HG03095 (cell line): Measurements from ENCODE around the gene SIAH2.

Experiments used
- ATAC-seq: cut with Tn5 transposase; IDR thresholded peaks from one replicate; pipeline ENCODE4 v1.9.1; 2021; ENCODE audit warnings: moderate library complexity; ENCODE audit not compliant: unreplicated experiment

SIAH2 gene

DNA sequence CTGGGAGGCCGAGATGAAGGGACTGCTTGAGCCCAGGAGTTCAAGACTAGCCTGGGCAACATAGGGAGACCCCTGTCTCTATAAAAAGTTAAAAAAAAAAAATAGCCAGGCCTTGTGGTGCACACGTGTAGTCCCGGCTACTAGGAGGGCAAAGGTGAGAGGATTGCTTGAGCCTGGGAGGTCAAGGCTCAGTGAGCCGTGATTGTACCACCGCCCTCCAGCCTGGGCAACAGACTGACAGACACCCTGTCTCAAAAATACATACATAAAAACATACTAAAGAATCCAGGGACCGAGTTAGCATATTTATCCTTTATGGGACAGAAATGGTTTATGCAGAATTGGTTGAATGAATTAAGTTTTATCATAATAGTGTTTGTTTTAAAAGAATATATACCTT lies 13.7 kb downstream of the SIAH2 start:
- ATAC-seq, result no peak

DNA sequence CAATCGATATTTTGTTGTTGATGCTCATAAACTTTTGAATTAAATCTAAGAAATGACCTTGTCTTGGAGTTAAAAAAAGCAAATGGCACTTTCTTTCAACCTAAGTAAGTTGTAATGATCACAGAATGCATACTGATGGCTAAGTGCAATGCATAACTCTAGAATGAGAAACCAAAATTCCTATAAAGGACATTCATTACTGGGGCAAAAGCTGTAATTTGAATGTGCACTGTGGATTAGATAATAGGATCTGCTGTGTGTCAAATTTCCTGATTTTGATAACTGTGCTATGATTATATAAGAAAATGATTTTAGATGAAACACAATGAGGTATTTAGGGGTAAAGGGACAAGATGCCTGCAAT lies 14.3 kb downstream of the SIAH2 start:
- no peak for ATAC-seq

DNA sequence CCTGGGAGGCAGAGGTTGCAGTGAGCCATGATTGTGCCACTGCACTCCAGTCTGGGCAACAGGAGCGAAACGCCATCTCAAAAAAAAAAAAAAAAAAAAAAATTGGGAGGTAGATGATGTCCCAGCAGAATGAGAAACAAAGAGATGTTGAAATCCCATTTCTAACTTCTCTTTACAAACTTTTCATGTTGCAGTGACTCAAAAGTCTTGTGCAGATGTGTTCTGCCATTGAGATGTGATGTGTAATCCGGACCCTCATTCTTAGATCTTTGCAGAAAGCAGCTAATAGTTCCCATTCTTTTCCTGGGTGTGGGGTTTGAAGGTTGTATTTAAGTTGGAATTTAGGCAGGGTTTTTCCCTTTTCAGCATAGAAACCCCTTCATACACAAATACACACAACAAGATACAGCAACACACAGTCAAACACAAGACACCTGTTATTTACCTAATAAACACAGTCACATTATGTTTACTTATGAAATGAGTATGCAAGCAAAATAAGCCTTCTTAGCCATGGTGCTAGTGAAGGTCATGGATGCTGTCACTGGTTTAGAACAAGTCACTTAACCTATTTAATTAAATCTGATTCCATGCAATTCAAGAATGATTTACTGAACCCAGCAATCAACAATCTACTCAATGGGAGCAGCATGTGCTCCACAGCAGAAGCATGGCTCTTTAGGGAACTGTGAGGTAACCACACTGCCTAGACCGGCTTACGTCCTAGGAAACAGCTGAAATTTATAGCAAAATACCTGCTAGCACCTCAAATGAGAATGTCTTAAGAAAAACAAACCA lies 14.9 kb downstream of the SIAH2 start:
- ATAC-seq, result no peak

DNA sequence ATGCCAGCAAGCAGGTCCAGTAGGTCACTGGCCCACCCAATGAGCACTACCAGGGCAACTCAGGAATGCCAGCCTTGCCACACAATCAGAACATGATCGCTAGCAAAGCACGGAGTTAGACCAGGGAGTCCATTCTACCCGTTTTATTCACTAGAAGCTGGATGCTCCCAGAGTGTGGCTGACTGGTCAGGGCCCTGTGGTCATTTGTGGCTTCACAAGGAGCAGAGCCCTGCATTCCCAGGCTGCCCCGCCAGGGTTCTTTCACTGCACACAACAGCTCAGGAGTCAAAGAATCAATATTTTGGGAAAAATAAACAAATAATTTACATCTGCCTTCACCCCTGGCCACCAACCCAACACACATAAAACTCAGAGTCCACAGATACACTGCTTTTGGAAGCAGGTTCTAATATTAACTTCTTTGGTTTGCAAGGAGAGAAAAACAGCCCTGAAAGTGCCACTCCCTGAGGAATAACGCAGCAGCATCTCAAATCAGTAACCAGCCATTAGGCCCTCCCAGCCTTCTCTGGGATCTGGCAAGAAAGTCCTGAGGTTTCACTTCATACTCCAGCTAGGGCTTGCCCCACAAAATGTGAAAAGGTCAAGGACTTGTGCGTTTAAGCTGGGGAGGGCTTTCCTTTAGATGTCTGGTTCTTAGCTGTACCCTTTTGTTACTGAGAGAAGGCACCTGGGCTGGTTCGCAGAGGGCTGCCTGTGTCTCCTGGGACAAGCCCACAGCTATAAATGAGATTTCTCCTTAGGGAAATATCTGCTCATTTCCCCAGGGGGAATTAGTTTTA lies 16.0 kb downstream of the SIAH2 start:
- no peak for ATAC-seq

DNA sequence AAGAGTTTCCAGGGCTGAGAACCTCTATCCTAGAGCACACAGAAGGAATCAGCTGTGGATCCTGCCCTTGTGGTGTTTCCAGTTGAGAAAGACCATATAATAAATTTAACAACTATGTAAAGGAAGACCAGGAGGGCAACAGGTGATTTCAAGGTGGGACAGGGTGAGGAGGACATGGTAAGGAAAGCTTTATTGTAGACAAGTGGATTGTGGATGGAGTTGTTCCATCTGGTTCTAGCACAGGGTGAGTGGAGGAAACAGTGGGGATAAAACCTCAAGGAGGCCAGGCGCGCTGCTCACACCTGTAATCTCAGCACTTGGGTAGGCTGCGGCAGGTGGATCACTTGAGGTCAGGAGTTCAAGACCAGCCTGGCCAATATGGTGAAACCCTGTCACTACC lies 17.1 kb downstream of the SIAH2 start:
- ATAC-seq, result no peak

DNA sequence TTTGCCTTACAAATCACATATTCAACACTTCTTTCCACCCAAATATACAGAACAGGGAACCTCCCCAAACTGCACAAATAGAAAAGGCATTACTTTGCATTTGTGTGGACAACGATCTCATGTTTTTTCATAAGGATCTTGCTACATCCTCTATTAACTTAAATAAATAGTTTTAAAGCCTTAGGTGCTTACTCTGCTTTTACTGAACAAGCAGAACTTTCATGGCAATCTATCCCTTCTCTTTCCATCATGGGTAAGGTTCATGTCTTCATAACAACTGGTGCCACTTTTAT lies 18.1 kb downstream of the SIAH2 start:
- no peak for ATAC-seq

DNA sequence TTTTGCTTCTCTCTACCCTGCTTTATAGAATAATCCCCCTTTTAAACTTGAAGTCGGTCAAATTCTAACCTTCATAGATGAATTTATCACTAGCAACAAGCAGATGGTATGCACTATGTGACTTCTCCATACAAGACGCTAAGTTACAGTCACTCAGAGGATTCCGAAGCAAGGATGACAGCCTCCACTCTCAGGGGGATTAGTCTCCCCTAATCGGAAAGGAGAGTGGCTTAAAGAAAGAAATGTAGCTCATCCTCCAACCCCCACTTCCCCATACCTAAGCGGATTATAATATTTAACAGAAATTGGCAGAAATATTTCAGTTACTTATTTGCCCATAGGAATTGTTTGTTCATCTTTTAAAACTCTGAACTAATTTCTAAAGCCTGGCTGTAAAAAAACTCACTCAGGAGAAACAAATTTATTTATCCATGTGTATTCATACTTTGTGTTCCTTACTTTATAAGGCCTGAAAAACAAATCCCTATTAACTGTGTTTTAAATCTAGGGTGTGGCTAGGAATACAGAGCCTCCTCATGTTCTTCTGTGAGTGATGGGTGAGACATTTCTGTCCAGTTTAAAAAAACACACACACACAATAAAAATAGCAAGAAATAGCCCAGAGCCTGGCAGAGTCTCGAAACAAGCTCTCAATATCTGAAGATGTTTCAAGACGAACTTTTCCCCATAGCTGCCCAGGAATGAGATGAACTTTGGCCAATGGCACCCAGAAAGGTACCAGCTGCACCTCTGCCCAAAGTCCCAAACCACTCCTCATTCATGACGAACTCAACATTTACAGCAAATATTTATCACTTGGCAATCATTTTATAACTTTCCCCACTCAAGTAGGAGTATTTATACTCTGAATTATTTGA lies 18.7 kb downstream of the SIAH2 start:
- ATAC-seq, result no peak

DNA sequence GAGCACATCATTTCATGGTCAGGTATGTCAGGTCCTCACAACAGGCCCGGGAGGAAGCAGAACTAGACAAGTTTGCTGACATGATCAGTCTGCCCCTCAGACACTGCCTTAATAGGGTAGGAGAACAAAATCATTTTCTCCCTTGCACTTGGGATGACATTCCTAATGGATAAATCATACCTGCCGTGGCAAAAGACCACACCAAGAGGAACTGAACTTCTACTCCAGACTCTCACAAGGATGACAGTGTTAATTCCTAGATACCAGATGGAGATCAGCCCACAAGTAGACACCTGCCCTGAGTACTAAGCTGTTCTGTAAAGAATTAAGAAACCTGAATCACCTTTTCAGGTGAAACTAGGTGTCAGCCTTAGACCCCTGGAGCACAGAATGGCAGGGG lies 19.5 kb downstream of the SIAH2 start:
- no peak for ATAC-seq

DNA sequence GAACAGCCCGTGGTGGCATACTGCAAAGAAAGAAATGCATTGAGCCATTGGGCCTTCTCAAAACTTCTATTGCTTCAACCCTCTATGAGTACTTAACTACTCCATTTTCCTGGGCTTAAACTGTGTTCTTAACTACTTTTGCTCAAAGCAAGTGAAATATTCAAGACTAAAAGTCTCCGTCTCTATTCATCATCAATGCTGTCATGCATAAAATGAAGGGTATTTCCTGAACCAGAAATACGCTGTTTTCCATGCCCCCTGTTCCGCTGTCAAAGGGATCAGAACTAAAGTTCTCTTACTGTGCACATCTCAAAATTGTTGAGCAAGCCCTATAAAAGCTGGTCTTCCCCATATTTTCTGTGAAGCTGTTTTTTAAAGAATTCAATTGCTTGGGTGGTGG lies 20.3 kb downstream of the SIAH2 start:
- no peak for ATAC-seq

DNA sequence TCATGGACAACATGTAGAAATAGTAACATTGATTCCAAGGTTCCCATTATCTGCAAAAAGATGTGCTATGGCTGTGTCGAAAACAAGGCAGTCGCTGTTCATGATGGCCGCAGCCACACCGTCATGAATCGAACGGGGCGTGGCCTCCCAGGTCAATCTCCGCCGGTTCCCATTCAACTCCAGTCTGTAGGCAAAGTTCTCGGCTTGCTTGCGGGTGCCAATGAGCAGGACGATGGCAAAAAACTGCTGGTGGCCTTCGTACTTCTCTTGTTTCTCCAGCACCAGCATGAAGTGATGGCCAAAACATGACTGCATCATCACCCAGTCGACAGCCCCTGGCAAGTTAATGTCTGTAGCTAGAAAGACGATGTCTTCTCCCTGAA lies 20.8 kb downstream of the SIAH2 start:
- no peak for ATAC-seq

DNA sequence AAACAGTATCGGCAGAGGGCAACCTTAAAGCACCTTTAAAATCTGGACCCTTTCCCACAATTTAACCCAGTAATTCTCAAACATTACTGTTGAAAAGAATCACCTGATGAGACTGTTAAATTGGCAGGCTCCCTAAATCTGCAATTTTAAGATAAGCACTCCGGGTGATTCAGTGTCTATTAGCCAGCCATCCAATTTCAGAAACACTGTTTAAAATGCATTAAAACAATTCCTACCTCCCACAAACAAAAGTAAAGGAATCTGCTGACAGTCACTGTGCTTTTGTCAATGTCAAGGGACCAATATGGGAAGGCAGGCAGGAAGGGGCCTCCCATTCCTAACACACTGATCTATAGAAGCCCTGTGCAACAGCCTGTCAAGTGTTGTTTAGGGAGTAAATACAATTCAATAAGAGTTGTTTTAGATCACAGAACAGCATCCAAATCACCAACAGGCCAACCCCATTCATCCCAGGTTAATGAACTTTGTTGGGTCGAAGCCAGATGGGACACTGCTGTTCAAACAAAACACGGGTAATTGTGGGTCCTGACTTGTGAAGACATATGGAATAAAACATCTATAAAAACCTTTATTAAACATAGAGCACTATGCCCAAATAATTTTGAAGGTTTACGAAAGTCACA lies 21.4 kb downstream of the SIAH2 start:
- no peak for ATAC-seq

DNA sequence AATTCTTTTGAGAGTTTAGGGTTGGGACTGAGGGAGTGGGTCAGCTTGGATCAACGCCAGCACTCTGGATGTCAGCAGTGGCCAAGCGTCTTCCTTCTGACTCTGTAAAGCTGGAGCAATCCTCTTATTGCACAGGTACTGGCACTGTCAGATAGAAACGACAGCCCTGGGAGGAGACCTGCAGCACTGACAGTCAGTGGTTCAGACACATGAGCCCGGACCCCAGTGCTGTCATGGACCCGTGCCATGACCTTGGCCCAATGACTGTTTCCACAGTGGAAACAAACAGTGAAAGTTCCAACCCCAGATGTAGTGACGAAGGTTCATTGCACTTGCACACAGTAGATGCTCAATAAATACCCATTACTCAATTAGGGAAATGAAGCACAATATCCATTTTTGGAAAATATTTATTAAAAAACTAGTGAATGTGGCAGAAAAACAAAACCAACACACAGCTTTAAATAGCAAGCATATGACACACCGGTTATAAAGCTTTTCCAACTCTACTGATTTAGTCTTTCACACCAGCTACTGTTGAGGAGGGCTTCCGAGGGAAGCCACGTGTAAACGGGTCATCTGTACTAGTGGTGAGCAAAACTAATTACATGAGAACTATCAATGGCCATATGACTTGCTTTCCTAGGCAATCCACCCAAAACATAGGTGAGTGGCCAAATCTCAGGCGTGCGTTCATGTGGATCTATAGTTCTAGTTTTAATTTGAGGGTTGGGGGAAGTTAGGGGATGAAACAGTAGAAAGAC lies 22.1 kb downstream of the SIAH2 start:
- ATAC-seq, result no peak

DNA sequence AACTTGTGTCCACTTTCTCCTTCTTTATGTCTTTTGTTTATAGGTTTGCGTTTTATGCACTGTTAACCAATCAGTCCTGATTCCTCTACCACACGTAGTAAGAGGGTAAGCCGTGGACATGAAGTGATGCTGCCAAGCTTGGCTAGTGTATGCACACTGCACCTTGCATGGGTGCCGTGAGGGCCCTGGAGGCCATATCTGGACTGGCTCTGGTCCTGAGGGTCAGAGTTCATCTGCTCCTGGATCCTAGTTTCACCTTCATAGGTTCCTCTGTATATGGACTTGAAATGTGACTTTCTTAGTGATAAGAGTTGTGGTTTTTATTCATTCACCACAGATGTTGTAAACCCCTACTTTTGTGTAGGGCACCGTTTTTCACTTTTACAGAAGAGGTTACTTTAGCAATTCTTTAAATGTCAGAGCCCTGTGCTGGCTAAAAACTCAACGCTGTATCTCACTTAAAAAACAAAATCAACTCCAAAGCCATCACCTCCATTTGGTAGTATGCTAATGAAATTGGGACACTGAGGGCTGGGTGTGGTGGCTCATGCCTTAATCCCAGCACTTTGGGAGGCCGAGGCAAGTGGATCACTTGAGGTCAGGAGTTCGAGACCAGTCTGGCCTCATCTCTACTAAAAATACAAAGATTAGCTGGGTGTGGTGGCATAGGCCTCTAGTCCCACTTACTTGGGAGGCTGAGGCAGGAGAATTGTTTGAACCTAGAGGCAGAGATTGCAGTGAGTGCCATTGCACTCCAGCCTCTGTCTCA lies 22.9 kb downstream of the SIAH2 start:
- ATAC-seq, result no peak

DNA sequence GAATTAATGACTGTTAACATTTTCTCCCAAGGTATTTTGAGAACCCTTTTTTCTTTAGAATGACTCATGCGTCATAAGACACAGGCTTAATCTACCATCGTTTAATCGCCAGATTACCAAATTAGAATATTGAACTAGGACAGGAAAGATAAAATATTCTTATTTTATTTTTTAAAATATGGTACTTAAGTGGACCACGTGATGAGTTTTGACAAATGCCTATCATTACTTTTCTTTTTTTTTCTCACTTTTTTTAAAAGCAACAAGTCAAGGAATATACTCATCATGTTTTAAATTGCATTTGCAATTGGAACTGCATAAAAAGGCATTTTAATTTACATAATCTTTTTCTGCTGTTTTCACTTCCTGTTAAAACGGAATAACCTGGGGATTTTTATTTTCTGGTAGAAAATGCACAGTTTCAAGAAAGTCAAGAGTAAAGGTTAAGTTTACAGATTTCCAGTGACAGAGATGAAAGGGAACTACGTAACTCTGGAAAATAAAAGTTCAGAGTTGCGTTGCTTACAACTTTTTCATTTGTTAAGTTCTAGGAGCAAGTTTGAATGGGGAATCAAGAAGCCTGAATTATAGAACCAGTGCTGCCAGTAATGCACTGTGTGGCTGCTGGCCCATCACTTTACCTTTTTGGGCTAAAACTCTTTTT lies 23.6 kb downstream of the SIAH2 start:
- ATAC-seq, result no peak

DNA sequence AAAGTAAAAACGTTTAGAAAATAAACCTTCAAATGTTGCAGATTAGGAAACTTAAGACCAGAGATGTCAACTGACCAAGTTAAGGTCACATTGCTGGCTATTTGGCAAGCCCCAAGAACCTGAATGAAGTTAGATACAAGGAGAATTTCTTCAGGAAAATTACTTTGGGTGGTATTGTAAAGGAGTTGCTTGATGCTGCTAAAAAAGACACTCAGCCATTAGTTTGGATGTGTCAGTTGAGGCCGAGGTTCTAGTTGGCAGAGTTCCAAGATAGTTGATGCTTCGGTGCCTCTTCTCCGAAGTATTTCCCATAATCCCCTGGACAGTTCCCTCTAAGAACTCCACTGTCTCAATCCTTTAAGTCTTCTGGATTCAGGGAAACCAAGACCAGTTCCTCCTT lies 24.3 kb downstream of the SIAH2 start:
- no peak for ATAC-seq

DNA sequence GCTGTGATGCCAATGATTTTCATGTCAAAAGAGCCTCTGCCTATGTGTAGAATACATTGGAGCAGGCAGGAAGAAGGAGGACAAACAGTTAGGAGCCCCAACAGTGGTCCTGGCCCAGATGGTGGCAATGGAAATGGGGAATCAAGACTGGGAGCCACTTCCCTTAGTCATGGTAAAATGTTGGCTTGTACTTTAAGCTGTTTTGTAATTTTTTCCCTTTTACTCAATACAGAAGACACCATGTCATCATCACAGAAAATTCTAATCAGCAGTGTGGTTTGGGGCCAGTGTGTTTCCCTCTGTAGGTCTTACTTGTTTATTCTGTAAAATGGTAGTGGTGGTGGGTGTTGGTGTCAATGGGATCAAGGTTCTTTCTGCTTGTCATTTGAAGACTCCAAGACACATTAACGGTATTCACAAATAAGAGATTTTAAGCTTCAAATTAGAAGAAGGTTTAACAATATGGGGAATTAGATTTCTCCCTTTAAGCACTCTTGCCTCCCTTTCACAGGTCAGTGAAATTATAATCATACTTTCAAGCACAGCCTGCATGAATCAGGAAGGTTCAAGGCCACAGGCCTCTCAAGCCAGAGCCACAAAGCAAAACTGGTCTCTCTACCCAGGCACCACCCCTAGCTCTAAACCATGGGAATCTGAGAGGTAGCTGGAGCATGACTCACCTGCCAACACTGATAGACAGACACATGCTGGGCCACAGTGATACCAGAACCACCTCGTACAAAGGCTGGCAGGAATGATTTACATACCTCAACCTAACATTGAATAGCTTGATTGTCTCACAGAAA lies 24.9 kb downstream of the SIAH2 start:
- peak; percentile 41 for ATAC-seq

DNA sequence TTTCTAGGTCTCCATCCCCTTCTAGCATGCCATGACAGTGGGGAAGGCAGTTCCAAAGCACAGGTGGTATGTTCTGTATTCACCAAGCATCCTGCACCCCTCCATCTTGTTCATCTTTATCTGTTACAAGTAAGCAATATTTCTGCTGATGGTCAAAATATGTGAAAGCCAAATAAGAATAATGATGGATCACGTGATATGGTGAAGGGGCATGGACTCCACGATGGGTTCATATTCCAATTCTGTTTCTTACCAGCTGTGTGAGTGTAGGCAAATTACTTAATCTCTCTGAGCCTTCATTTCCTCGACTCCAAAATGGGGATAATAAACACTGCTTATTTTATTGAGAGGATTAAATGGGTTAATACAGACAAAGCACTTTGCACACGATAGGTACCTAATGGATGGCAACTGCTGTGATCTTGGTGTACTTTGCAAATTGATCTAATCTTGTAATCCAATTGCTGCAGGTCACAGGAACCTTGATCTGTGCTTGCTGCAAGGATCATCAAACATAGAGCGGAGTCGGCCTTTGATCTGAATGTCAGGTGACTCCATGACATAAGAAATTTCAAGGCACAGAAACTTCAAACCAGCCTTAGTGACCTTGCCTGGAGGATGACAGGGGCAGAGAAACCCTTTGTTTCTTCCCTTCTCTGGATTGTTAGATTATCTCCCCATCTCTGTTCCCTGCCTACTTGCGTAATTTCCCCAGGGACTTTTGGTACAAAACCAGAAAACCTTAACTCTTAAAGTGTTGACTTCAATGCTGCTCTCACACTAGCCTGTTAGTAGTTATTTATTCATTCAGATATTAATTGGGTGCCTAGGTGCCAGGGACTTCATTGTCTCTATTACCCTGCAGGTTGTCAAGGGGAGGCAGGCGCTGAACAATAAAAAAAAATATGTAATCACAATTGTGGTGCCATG lies 25.8 kb downstream of the SIAH2 start:
- ATAC-seq, result no peak
